ENCODE data around the gene MAP7.
"Not testable (repeated sequence)": the region's sequence is repeated elsewhere in the genome, so short reads cannot be mapped to it uniquely, and the experiment has no call there.

The MAP7 gene

DNA sequence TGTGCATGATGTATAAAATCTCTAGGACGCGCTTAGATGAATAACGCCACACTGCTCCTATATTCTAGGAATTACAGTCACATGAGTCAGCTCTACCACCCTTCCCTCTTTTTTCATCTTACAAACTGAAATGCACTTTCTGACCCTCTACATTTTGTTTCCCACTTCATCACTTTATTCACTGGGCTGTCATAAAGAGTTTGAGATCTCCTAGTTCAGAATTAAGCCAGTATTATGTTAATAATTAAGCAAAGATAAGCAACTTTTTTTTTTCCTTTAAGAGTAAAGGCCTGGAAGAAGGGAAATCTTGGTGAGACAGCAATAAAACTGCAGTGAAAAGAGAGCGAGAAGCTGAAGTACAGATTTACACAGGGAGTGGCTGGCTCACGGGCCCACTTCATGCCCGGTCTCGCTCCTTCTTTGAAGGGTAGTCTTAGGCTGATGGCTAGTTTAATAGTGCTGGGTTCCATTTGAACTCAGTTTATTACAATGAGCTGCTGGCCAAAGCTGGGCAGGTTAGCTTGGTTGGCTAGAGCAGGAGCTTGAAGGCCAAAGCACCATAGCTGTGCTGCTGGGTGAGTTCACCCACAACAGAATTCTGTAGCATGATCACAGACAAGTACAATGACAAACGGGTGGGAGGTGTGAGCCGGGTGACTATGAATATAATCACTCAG is 110.6 kb downstream of the MAP7 start:
- H3K4me3 ChIP-seq (ENCODE audit: low read depth, low read length), result no peak overlapping the region
- TF ChIP-seq, protein P1, sequence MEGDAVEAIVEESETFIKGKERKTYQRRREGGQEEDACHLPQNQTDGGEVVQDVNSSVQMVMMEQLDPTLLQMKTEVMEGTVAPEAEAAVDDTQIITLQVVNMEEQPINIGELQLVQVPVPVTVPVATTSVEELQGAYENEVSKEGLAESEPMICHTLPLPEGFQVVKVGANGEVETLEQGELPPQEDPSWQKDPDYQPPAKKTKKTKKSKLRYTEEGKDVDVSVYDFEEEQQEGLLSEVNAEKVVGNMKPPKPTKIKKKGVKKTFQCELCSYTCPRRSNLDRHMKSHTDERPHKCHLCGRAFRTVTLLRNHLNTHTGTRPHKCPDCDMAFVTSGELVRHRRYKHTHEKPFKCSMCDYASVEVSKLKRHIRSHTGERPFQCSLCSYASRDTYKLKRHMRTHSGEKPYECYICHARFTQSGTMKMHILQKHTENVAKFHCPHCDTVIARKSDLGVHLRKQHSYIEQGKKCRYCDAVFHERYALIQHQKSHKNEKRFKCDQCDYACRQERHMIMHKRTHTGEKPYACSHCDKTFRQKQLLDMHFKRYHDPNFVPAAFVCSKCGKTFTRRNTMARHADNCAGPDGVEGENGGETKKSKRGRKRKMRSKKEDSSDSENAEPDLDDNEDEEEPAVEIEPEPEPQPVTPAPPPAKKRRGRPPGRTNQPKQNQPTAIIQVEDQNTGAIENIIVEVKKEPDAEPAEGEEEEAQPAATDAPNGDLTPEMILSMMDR (IDR thresholded peaks at IDR 0.05; ENCODE audit: low read depth, low read length), result no peak

DNA sequence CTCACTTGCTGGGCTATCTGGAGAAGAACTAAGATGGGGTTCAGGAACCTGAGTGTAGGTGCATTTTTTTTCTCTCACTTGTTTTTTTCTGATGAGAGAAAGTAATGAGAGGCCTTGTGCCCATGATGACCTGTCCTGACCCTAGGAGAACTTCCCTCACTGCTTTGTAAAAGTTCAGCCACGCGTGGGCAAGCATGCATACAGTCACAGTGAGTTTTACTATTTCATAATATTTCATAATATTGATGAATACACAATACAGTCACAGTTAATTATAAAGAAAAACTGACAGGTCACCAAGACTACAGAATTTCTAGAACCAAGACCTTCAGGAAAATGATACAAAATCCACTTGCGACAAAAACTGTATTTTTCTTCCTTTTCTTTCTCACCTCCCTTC is 111.8 kb downstream of the MAP7 start:
- TF ChIP-seq, protein P1 (IDR thresholded peaks at IDR 0.05; ENCODE audit: low read depth, low read length), result no peak

DNA sequence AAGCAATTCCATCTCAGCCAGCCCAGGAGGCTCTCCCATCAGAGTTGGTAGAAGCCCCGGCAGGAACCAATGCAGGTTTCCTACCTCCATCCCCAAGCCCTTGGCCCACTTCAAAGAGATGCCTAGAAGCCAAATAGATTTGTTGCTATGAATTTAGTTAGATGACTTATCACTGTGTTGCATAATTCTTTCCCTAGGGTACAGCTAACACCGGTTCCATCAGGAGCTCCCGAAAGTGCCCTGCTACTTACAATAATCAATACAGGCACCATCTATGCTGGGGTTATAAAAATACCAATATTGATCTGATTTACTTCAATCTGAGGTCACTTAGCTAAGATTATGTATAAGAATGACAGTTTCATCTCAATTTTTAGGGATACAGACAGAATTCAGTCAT is 113.0 kb downstream of the MAP7 start:
- TF ChIP-seq, protein P1 (IDR thresholded peaks at IDR 0.05; ENCODE audit: low read depth, low read length), result no peak
- H3K4me3 ChIP-seq (ENCODE audit: low read depth, low read length), result no peak overlapping the region

More for the DNA sequence above, 111.8 kb downstream of the MAP7 start:
- no peak overlapping the region for H3K4me3 ChIP-seq (ENCODE audit: low read depth, low read length)

DNA sequence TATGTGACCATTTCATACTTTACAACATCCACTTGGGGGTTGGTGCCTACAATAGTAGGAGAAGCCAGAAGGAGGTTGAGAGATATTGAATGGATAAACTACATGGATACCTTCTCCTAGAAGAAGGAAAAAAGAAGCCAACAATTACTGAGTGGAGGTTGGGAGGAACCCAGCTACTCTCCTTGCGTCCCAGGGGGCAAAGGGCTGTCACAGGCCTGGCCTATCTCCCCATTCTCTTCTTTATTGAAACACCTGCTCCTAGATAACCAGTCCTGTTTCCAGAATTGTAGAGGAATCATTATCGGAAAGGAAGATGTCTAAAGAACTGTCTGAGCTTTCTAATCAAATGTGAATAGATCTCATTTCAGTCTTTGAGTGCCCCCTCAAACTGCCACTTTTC is 115.1 kb downstream of the MAP7 start:
- TF ChIP-seq, protein P1 (IDR thresholded peaks at IDR 0.05; ENCODE audit: low read depth, low read length), result no peak
- no peak overlapping the region for H3K4me3 ChIP-seq (ENCODE audit: low read depth, low read length)

DNA sequence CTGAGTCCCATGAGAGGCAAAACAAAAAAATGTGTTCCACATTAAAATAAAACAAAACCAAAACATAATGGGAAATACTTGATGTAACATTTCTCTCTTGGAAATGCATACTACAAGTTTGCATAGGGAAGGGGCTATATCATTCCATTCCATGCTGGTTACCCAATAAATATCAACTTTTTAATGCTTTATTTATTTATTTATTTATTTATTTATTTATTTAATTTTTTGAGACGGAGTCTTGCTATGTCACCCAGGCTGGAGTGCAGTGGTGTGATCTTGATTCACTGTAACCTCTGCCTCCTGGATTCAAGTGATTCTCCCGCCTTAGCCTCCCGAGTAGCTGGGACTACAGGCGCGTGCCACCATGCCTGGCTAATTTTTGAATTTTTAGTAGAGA is 118.9 kb downstream of the MAP7 start:
- not testable (repeated sequence) for H3K4me3 ChIP-seq (ENCODE audit: low read depth, low read length)

DNA sequence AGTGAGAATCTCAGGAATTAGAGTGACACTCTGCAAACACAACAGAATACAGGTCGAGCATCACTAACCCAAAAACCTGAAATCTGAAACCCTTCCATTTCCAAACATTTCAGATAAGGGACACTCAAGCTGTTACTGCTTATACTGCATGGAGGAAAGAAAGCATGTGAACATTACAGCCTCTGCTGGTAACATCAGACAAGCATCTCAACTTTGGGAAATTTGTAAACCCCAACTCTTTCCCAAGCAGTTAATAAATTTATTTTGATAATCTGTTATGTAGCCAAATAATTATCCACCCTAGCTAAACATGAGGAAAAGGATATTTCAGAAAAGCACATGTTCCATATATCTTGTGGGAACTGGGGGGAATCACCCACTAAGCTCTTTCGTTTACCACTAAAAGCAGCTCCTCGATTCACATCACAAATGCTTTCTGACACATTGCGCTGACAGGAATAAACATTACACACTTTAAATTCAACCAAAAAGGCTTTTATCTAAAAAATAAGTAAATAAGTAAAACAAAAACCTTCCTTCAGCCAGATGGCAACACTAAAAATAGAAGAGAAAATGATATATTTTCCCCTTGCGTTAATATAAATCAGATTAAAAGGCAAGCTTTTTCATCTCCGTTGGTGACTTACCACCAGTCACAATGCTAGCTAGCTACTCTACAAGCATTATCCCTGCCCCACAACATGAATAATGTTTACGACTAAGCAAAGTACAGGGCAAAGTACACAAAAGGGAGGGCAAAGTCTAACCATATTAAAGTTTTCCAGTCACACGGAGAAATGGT is 120.8 kb downstream of the MAP7 start:
- no peak overlapping the region for H3K4me3 ChIP-seq (ENCODE audit: low read depth, low read length)
- TF ChIP-seq, protein P1 (IDR thresholded peaks at IDR 0.05; ENCODE audit: low read depth, low read length), result no peak

DNA sequence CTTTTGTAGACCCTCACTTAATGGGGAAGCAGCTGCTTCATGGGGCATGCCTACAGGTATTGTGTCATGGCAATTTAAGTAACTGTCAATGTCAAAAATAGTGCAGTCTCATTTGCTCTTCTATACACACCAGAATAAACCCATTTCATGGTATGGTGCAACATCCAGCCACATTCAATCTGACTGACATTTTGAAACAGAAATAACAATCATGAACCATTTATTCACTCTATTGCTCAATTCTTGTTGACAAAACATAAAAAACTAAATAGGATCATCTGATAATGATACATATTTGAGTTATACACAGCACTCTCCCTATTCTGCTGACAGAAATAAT is 122.9 kb downstream of the MAP7 start:
- H3K4me3 ChIP-seq (ENCODE audit: low read depth, low read length), result no peak overlapping the region
- TF ChIP-seq, protein P1 (IDR thresholded peaks at IDR 0.05; ENCODE audit: low read depth, low read length), result no peak
